ENCODE results near the gene ITIH6.

DNA sequence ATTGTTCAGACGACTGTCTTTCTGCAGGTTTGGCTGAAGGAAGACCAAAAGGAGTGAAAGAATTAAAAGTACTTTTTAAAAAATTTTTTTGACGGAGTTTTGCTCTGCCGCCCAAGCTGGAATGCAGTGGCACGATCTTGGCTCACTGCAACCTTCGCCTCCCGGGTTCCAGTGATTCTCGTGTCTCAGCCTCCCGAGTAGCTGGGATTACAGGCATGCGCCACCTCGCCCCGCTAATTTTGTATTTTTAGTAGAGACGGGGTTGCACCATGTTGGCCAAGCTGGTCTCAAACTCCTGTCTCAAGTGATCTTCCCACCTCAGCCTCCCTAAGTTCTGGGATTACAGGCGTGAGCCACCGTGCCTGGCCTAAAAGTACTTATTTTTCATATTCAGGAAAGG is 86.3 kb downstream of the ITIH6 start:
- no peak for TF ChIP-seq EZH2phosphoT487 (IDR thresholded peaks at IDR 0.05; ENCODE audit: insufficient read depth, low read depth)
- TF ChIP-seq EZH2 (IDR thresholded peaks at IDR 0.05; ENCODE audit: insufficient read depth, poor library complexity, severe bottlenecking): no peak
